Colonic mucosa (tissue), 4 donors: Measurements from ENCODE around the gene F5. TPM values are rescaled to one million over a fixed set of nuclear protein-coding genes. Genes with fewer than 3 reads are reported as not detected.

Experiments
- DNase-seq: peaks from one replicate; pipeline ENCODE4 v3.0.0-alpha.2; 2020
- H3K27ac ChIP-seq: fragments of 200-600 bp; one replicate; pipeline ENCODE4 v1.8.0; 2021
- H3K27me3 ChIP-seq: fragments of 200-600 bp; one replicate; pipeline ENCODE4 v1.8.0; 2021
- H3K36me3 ChIP-seq: fragments of 200-600 bp; one replicate; pipeline ENCODE4 v1.8.0; 2021
- H3K4me1 ChIP-seq: fragments of 200-600 bp; one replicate; pipeline ENCODE4 v1.8.0; 2021; ENCODE audit warnings: mild to moderate bottlenecking
- H3K4me3 ChIP-seq: fragments of 200-600 bp; one replicate; pipeline ENCODE4 v1.8.0; 2021
- H3K9ac ChIP-seq, 2 donors: one replicate each; pipeline ENCODE4 v1.7.0; 2013; ENCODE audit warnings: control low read depth in 2 of 2, low read depth in 2 of 2, low read length in 2 of 2
- H3K9me3 ChIP-seq: fragments of 200-600 bp; one replicate; pipeline ENCODE4 v1.8.0; 2021
- intact Hi-C: fragments of 100-400 bp; cut with DNase I; formaldehyde crosslinking; loops from one replicate; pipeline ENCODE4 v1.14.1; 2022
- total RNA-seq, 2 donors: library from RNA; stranded (reverse); fragmentation: NEBNext Ultra II Directional in 1 of 2; extraction: Animal tissue kit (Norgen Biotek cat#: 25700) in 1 of 2; gene quantifications; one replicate each; pipeline ENCODE4 v1.2.1, GENCODE V29; 2021
- TF ChIP-seq, protein P1 (sequence below): fragments of 200-600 bp; IDR thresholded peaks from one replicate; pipeline ENCODE4 v1.8.0; 2022; ENCODE audit warnings: antibody characterized with exemption, mild to moderate bottlenecking
- donor health status: healthy.
- donor health status: DM: no; HTN: no; CAD: no.
- donor health status: DM: no; HTN: no; CAD: no.

The F5 gene
- total RNA-seq, 2 donors from 2014 or later: 0.24 to 0.54 TPM

DNA sequence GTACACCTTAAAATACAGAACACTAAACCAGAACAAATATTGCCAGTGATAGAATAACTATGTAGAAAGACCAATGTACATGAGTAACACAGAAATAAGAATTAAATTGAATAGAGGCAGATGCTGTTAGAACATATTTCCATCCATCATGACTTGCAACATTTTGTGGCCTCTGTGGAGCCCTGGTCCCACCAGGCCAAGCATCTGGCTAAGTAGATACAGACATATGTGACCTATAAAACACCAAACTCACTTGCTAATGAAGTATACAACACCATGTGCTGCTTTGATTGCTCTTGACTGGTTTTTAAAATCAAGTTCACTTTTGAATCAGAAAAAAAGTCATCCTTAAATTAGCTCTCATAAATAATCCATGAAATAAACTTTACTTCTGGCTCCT lies 121.0 kb downstream of the F5 start:
- no peak for DNase-seq
- H3K36me3 ChIP-seq: no peaks in the 10 kb centered on the region
- no peaks in the 10 kb centered on the region for H3K9me3 ChIP-seq
- H3K4me3 ChIP-seq: no peak overlapping the region
- no peaks in the 10 kb centered on the region for H3K4me1 ChIP-seq
- no peaks in the 10 kb centered on the region for H3K27me3 ChIP-seq
- TF ChIP-seq, protein P1, sequence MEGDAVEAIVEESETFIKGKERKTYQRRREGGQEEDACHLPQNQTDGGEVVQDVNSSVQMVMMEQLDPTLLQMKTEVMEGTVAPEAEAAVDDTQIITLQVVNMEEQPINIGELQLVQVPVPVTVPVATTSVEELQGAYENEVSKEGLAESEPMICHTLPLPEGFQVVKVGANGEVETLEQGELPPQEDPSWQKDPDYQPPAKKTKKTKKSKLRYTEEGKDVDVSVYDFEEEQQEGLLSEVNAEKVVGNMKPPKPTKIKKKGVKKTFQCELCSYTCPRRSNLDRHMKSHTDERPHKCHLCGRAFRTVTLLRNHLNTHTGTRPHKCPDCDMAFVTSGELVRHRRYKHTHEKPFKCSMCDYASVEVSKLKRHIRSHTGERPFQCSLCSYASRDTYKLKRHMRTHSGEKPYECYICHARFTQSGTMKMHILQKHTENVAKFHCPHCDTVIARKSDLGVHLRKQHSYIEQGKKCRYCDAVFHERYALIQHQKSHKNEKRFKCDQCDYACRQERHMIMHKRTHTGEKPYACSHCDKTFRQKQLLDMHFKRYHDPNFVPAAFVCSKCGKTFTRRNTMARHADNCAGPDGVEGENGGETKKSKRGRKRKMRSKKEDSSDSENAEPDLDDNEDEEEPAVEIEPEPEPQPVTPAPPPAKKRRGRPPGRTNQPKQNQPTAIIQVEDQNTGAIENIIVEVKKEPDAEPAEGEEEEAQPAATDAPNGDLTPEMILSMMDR: no peak
- H3K9ac ChIP-seq: no peak overlapping the region
- intact Hi-C loops: loop anchor here (5.0 kb wide), 1 partner anchor 77 kb away; no protein-coding TSS in a partner anchor
- H3K27ac ChIP-seq: no peak overlapping the region

Other genes starting within 250 kb of the F5 start
- gene NME7, start 218.7 kb downstream of the F5 start, total RNA-seq: 1 to 10 TPM; 4.1 to 4.8 TPM
- gene BLZF1, start 218.3 kb downstream of the F5 start, total RNA-seq: 10 to 100 TPM; 20.5 to 24.4 TPM
- not detected for gene CCDC181, start 159.0 kb downstream of the F5 start, total RNA-seq
- gene SLC19A2, start 100.5 kb downstream of the F5 start, total RNA-seq: 1 to 10 TPM; 4.9 to 8.0 TPM
- 1 to 10 TPM; 2.6 to 3.3 TPM for gene SELP, start 43.6 kb upstream of the F5 start, total RNA-seq
- gene SELL, start 125.1 kb upstream of the F5 start, total RNA-seq: 1 to 10 TPM; 1.5 to 2.2 TPM
- 1 to 10 TPM in 1 of 2 donors, under 1 TPM in 1; 0.20 to 4.0 TPM for gene SELE, start 147.6 kb upstream of the F5 start, total RNA-seq
- 1 to 10 TPM; 4.4 to 6.4 TPM for gene METTL18, start 208.4 kb upstream of the F5 start, total RNA-seq